ENCODE results near the gene SHB.

SHB gene

GRCh38 chr9:38004809-38005560 lies 64.0 kb downstream of the SHB start:
- no peak for DNase-seq

GRCh38 chr9:38003946-38004808 lies 64.8 kb downstream of the SHB start:
- DNase-seq, result no peak

- no peak for DNase-seq
Observed at GRCh38 chr9:38003230-38003629, 65.8 kb downstream of the SHB start.

GRCh38 chr9:38001430-38001829 lies 67.6 kb downstream of the SHB start:
- DNase-seq, result no peak

GRCh38 chr9:38000735-38001134 lies 68.3 kb downstream of the SHB start:
- DNase-seq, result no peak

GRCh38 chr9:38000332-38000731 lies 68.7 kb downstream of the SHB start:
- no peak for DNase-seq

- DNase-seq, result no peak
Observed at GRCh38 chr9:37999588-38000189, 69.3 kb downstream of the SHB start.

- DNase-seq, result no peak
Observed at GRCh38 chr9:37998881-37999587, 70.0 kb downstream of the SHB start.

GRCh38 chr9:37997636-37998374 lies 71.2 kb downstream of the SHB start:
- no peak for DNase-seq

- DNase-seq, result no peak
Observed at GRCh38 chr9:37996819-37997217, 72.2 kb downstream of the SHB start.

GRCh38 chr9:37995961-37996818 lies 72.8 kb downstream of the SHB start:
- no peak for DNase-seq

- no peak for DNase-seq
Observed at GRCh38 chr9:37995348-37995737, 73.7 kb downstream of the SHB start.

GRCh38 chr9:37994639-37995347 lies 74.2 kb downstream of the SHB start:
- DNase-seq, result peak; percentile 63 to 72

GRCh38 chr9:37992924-37993349 lies 76.1 kb downstream of the SHB start:
- DNase-seq, result no peak

GRCh38 chr9:37990404-37991015 lies 78.5 kb downstream of the SHB start:
- DNase-seq, result no peak

- no peak for DNase-seq
Observed at GRCh38 chr9:37989701-37990100, 79.3 kb downstream of the SHB start.

- no peak for DNase-seq
Observed at GRCh38 chr9:37988602-37989001, 80.4 kb downstream of the SHB start.

- no peak for DNase-seq
Observed at GRCh38 chr9:37988041-37988440, 81.0 kb downstream of the SHB start.

GRCh38 chr9:37987467-37987981 lies 81.5 kb downstream of the SHB start:
- no peak for DNase-seq

GRCh38 chr9:37986771-37987258 lies 82.2 kb downstream of the SHB start:
- no peak for DNase-seq

Data from activated CD4-positive, alpha-beta T cell treated with anti-CD3 and anti-CD28 coated beads, Interleukin-2, amount 50 U/mL, for 48 hours (primary cell).